Nephron progenitor cell (in vitro differentiated cells): ENCODE data around the gene GPR27.
A peak's percentile ranks its signal among the peaks of the same experiment; 100 is the strongest.

Source experiments
- DNase-seq: peaks from one replicate; pipeline ENCODE4 v3.0.0; 2021
- H3K27ac Mint-ChIP-seq: 2 replicates; pipeline ENCODE4 v1.8.0; 2021; ENCODE audit warnings: mild to moderate bottlenecking, moderate library complexity, mixed read lengths
- H3K27me3 Mint-ChIP-seq: 2 replicates; pipeline ENCODE4 v1.8.0; 2021; ENCODE audit warnings: mild to moderate bottlenecking, low read depth, mixed read lengths; ENCODE audit not compliant: poor library complexity
- H3K36me3 Mint-ChIP-seq: 2 replicates; pipeline ENCODE4 v1.8.0; 2021; ENCODE audit warnings: low read depth, mixed read lengths
- H3K4me1 Mint-ChIP-seq: 2 replicates; pipeline ENCODE4 v1.8.0; 2021; ENCODE audit warnings: mixed read lengths
- H3K4me3 Mint-ChIP-seq: 2 replicates; pipeline ENCODE4 v1.8.0; 2021; ENCODE audit warnings: mild to moderate bottlenecking, moderate library complexity, mixed read lengths
- H3K9me3 Mint-ChIP-seq: 2 replicates; pipeline ENCODE4 v1.8.0; 2021; ENCODE audit warnings: mild to moderate bottlenecking, moderate library complexity, mixed read lengths
- CTCF ChIP-seq: fragments of 200-600 bp; sonication (generic); IDR thresholded peaks from 2 replicates; pipeline ENCODE4 v1.5.0; 2021; ENCODE audit warnings: antibody characterized with exemption

Gene GPR27

GRCh38 chr3:71709908-71710511 lies 43.6 kb upstream of the GPR27 start:
- H3K27ac Mint-ChIP-seq: no peak overlapping the region
- peaks cover 15% of the 10 kb centered on the region for H3K4me1 Mint-ChIP-seq
- no peak for TF ChIP-seq CTCF
- no peaks in the 10 kb centered on the region for H3K27me3 Mint-ChIP-seq
- DNase-seq: no peak
- H3K36me3 Mint-ChIP-seq: no peaks in the 10 kb centered on the region
- no peak overlapping the region for H3K4me3 Mint-ChIP-seq
- no peaks in the 10 kb centered on the region for H3K9me3 Mint-ChIP-seq

- no peak for DNase-seq
- H3K27ac Mint-ChIP-seq: no peak overlapping the region
- H3K36me3 Mint-ChIP-seq: no peaks in the 10 kb centered on the region
- H3K27me3 Mint-ChIP-seq: peaks cover under 1% of the 10 kb centered on the region
- peaks cover 5% of the 10 kb centered on the region for H3K4me1 Mint-ChIP-seq
- H3K9me3 Mint-ChIP-seq: no peaks in the 10 kb centered on the region
- peak; percentile 61 for TF ChIP-seq CTCF
- no peak overlapping the region for H3K4me3 Mint-ChIP-seq
Observed at GRCh38 chr3:71710906-71711494, 42.7 kb upstream of the GPR27 start.

GRCh38 chr3:71713041-71713440 lies 40.6 kb upstream of the GPR27 start:
- Mint-ChIP-seq H3K4me1 (no peaks in the 10 kb centered on the region), H3K27me3 (peaks cover 4% of the 10 kb centered on the region), H3K27ac (no peak overlapping the region), H3K4me3 (no peak overlapping the region), H3K9me3 (no peaks in the 10 kb centered on the region), H3K36me3 (no peaks in the 10 kb centered on the region)
- no peak for DNase-seq
- no peak for TF ChIP-seq CTCF

GRCh38 chr3:71714595-71714994 lies 39.1 kb upstream of the GPR27 start:
- Mint-ChIP-seq H3K4me1 (no peaks in the 10 kb centered on the region), H3K36me3 (no peaks in the 10 kb centered on the region), H3K27ac (no peak overlapping the region), H3K4me3 (no peak overlapping the region), H3K9me3 (no peaks in the 10 kb centered on the region), H3K27me3 (peaks cover 4% of the 10 kb centered on the region)
- DNase-seq: no peak
- TF ChIP-seq CTCF: no peak

GRCh38 chr3:71718072-71718471 lies 35.6 kb upstream of the GPR27 start:
- H3K27me3 Mint-ChIP-seq: peaks cover 20% of the 10 kb centered on the region
- TF ChIP-seq CTCF: no peak
- no peaks in the 10 kb centered on the region for H3K9me3 Mint-ChIP-seq
- no peak for DNase-seq
- H3K4me1 Mint-ChIP-seq: no peaks in the 10 kb centered on the region
- peaks cover 4% of the 10 kb centered on the region for H3K36me3 Mint-ChIP-seq
- no peak overlapping the region for H3K27ac Mint-ChIP-seq
- H3K4me3 Mint-ChIP-seq: no peak overlapping the region

- Mint-ChIP-seq H3K27me3 (peaks cover 42% of the 10 kb centered on the region), H3K36me3 (peaks cover 4% of the 10 kb centered on the region), H3K4me3 (no peak overlapping the region), H3K4me1 (peaks cover 14% of the 10 kb centered on the region), H3K27ac (no peak overlapping the region), H3K9me3 (no peaks in the 10 kb centered on the region)
- TF ChIP-seq CTCF: no peak
- DNase-seq: no peak
Observed at GRCh38 chr3:71721002-71721401, 32.7 kb upstream of the GPR27 start.
